Liver (tissue), 9 donors: ENCODE measurements around the gene ANK3. TPM values are rescaled to one million over a fixed set of nuclear protein-coding genes. Genes with fewer than 3 reads are reported as not detected.

Experiments used
- DNase-seq: peaks from one replicate; pipeline ENCODE4 v3.0.0-alpha.2; 2017; ENCODE audit warnings: low spot score
- H3K27ac ChIP-seq, 2 donors: one replicate each; pipeline ENCODE4 v1.7.0; 2013; ENCODE audit warnings: inconsistent platforms in 2 of 2, low read length in 2 of 2, control low read depth in 1 of 2, low read depth in 1 of 2, mild to moderate bottlenecking in 1 of 2
- H3K27me3 ChIP-seq, 4 donors: one replicate each; pipeline versions ENCODE4 v1.6.1 to v1.7.0; 2013; ENCODE audit warnings: low read length in 3 of 4, inconsistent platforms in 1 of 4, mild to moderate bottlenecking in 1 of 4, moderate library complexity in 1 of 4; ENCODE audit not compliant: control insufficient read depth in 4 of 4, insufficient read depth in 4 of 4
- H3K36me3 ChIP-seq, 4 donors: one replicate each; pipeline versions ENCODE4 v1.6.1 to v1.7.0; 2013; ENCODE audit warnings: low read length in 3 of 4, mild to moderate bottlenecking in 3 of 4, low read depth in 1 of 4, moderate library complexity in 1 of 4; ENCODE audit not compliant: control insufficient read depth in 4 of 4, insufficient read depth in 3 of 4
- H3K4me1 ChIP-seq, 4 donors: one replicate each; pipeline versions ENCODE4 v1.6.1 to v1.7.0; 2013; ENCODE audit warnings: low read length in 3 of 4, mild to moderate bottlenecking in 3 of 4, moderate library complexity in 1 of 4; ENCODE audit not compliant: control insufficient read depth in 4 of 4, insufficient read depth in 4 of 4
- H3K4me3 ChIP-seq, 3 donors: one replicate each; pipeline versions ENCODE4 v1.6.1 to v1.7.0; 2013; ENCODE audit warnings: low read length in 3 of 3, control low read depth in 1 of 3, low read depth in 1 of 3, mild to moderate bottlenecking in 1 of 3
- H3K9ac ChIP-seq, 2 donors: one replicate each; pipeline ENCODE4 v1.7.0; 2013; ENCODE audit warnings: low read length in 2 of 2, mild to moderate bottlenecking in 2 of 2, moderate library complexity in 2 of 2, control low read depth in 1 of 2, low read depth in 1 of 2
- H3K9me3 ChIP-seq, 4 donors: one replicate each; pipeline versions ENCODE4 v1.6.1 to v1.7.0; 2013; ENCODE audit warnings: low read length in 3 of 4; ENCODE audit not compliant: control insufficient read depth in 4 of 4
- ATF3 ChIP-seq: IDR thresholded peaks from 2 replicates; pipeline ENCODE4 v1.6.1; 2016; ENCODE audit warnings: antibody characterized with exemption
- CTCF ChIP-seq: fragments of 150-350 bp; IDR thresholded peaks from 2 replicates; pipeline ENCODE4 v1.5.1; 2017; ENCODE audit warnings: improper control_type of control experiment, low read depth, low read length; ENCODE audit not compliant: missing input control
- EGR1 ChIP-seq, 2 donors: IDR thresholded peaks; 2 replicates each; pipeline ENCODE4 v1.6.1; 2016 to 2018; ENCODE audit warnings: antibody characterized with exemption in 2 of 2, low read depth in 2 of 2
- FOXA2 ChIP-seq: IDR thresholded peaks from 2 replicates; pipeline ENCODE4 v1.6.1; 2016; ENCODE audit warnings: antibody characterized with exemption
- GABPA ChIP-seq, 2 donors: IDR thresholded peaks in 1 of 2; conservative IDR thresholded peaks in 1 of 2; 2 replicates each; pipeline ENCODE4 v1.6.1; 2016; ENCODE audit warnings: antibody characterized with exemption in 2 of 2, mild to moderate bottlenecking in 1 of 2, moderate library complexity in 1 of 2
- HNF4G ChIP-seq: IDR thresholded peaks from 2 replicates; pipeline ENCODE4 v1.6.1; 2016; ENCODE audit warnings: antibody characterized with exemption
- JUND ChIP-seq, 2 donors: IDR thresholded peaks; 2 replicates each; pipeline ENCODE4 v1.6.1; 2016; ENCODE audit warnings: antibody characterized with exemption in 2 of 2
- NR2F2 ChIP-seq: IDR thresholded peaks from 2 replicates; pipeline ENCODE4 v1.6.1; 2016; ENCODE audit warnings: antibody characterized with exemption
- RAD21 ChIP-seq, 2 donors: IDR thresholded peaks; 2 replicates each; pipeline ENCODE4 v1.6.1; 2016; ENCODE audit warnings: antibody characterized with exemption in 2 of 2, mild to moderate bottlenecking in 2 of 2
- RXRA ChIP-seq, 2 donors: IDR thresholded peaks; 2 replicates each; pipeline ENCODE4 v1.6.1; 2017 to 2018; ENCODE audit warnings: antibody characterized with exemption in 2 of 2, mild to moderate bottlenecking in 1 of 2
- SP1 ChIP-seq: IDR thresholded peaks from 2 replicates; pipeline ENCODE4 v1.6.1; 2018; ENCODE audit warnings: antibody characterized with exemption, mild to moderate bottlenecking
- TAF1 ChIP-seq: conservative IDR thresholded peaks from 2 replicates; pipeline ENCODE4 v1.6.1; 2016; ENCODE audit warnings: antibody characterized with exemption, mild to moderate bottlenecking
- YY1 ChIP-seq: IDR thresholded peaks from 2 replicates; pipeline ENCODE4 v1.6.1; 2016; ENCODE audit warnings: antibody characterized with exemption, mild to moderate bottlenecking
- ZBTB33 ChIP-seq: IDR thresholded peaks from 2 replicates; pipeline ENCODE4 v1.6.1; 2016; ENCODE audit warnings: antibody characterized with exemption
- WGBS: extraction: QIAGEN DNeasy Blood & Tissue Kit; methylation state at CpG from one replicate; pipeline ENCODE4 v1.1.7; 2013; 5-methylcytosine and 5-hydroxymethylcytosine counted together
- polyA plus RNA-seq, 2 donors: library from polyadenylated mRNA; stranded (reverse) in 1 of 2; unstranded in 1 of 2; fragments of 200-250 nt in 1 of 2; fragments of >200 nt in 1 of 2; fragmentation: Nextera tagmentation in 1 of 2; extraction: Ambion mirVana in 1 of 2; gene quantifications; one replicate each; pipeline versions ENCODE4 v1.2.1 to v1.2.3, GENCODE V29; 2013 to 2015
- total RNA-seq, 2 donors: library from RNA; depleted of rRNA; stranded (reverse); fragments of >200 nt; gene quantifications; one replicate each; pipeline ENCODE4 v1.2.3, GENCODE V29; 2014
- TF ChIP-seq, protein P1 (sequence below): IDR thresholded peaks from 2 replicates; pipeline ENCODE4 v1.6.1; 2016; ENCODE audit warnings: antibody characterized with exemption, mild to moderate bottlenecking
- TF ChIP-seq, protein P2 (sequence below): IDR thresholded peaks from 2 replicates; pipeline ENCODE4 v1.6.1; 2016; ENCODE audit warnings: antibody characterized with exemption
- donor health status: healthy.
- donor health status: healthy.
- donor health status: healthy.
- donor health status: healthy.
- donor health status: healthy.

The ANK3 gene
- total and polyA plus RNA-seq, 4 donors, result 5.7 to 30.0 (median 9.7) TPM

DNA sequence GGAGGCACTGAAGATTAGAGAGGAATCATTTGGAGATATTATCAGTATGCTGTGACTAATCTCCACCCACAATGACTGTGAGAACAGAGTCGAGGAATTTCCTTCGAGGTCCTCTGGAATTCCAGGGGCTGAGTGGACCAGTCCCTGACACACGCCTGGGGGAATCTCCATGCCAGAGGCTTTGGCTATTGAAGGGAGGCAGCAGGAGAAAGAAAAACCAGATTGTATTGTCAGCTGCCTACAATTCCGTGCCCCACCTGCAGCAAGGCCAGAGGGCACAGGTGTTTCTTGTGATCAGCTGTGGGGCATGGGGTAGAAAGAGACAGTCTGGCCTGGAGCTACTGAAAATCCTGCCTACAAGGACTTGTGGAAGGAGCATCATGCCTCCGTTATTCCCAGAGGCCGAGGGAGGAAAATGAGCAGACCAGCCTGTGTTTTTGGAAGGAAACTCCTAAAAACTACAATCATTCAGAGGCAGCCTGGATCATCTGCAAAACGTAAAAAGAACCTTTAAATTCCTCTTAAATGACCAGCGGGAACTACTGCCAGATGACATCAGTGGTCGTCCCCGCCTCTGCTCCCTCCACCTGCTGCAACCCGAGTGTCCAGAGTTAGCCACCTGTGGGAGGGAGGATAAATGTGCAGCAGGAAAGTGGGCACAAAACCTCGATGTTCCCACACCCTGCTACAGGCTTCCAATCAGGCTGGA, 25.4 kb upstream of the ANK3 start:
- TF ChIP-seq SP1 (no peak), FOXA2 (no peak), CTCF (no peak), GABPA (IDR thresholded peaks at IDR 0.05 in 1 of 2, conservative IDR thresholded peaks at IDR 0.05 in 1 of 2) (no peak), TAF1 (no peak), ATF3 (no peak), RXRA (IDR thresholded peaks at IDR 0.05) (no peak)
- Histone ChIP-seq H3K27ac (no peak overlapping the region), H3K4me3 (no peak overlapping the region), H3K27me3 (no peaks in the 10 kb centered on the region), H3K36me3 (no peaks in the 10 kb centered on the region), H3K4me1 (no peaks in the 10 kb centered on the region), H3K9me3 (no peaks in the 10 kb centered on the region), H3K9ac (no peak overlapping the region)
- DNase-seq, result no peak
- 85% methylated on average over 12 of the region's 12 CpGs for WGBS

- DNase-seq, result no peak
- no peaks in the 10 kb centered on the region for H3K36me3 ChIP-seq
- H3K27me3 ChIP-seq, result no peaks in the 10 kb centered on the region
- TF ChIP-seq, protein P1, sequence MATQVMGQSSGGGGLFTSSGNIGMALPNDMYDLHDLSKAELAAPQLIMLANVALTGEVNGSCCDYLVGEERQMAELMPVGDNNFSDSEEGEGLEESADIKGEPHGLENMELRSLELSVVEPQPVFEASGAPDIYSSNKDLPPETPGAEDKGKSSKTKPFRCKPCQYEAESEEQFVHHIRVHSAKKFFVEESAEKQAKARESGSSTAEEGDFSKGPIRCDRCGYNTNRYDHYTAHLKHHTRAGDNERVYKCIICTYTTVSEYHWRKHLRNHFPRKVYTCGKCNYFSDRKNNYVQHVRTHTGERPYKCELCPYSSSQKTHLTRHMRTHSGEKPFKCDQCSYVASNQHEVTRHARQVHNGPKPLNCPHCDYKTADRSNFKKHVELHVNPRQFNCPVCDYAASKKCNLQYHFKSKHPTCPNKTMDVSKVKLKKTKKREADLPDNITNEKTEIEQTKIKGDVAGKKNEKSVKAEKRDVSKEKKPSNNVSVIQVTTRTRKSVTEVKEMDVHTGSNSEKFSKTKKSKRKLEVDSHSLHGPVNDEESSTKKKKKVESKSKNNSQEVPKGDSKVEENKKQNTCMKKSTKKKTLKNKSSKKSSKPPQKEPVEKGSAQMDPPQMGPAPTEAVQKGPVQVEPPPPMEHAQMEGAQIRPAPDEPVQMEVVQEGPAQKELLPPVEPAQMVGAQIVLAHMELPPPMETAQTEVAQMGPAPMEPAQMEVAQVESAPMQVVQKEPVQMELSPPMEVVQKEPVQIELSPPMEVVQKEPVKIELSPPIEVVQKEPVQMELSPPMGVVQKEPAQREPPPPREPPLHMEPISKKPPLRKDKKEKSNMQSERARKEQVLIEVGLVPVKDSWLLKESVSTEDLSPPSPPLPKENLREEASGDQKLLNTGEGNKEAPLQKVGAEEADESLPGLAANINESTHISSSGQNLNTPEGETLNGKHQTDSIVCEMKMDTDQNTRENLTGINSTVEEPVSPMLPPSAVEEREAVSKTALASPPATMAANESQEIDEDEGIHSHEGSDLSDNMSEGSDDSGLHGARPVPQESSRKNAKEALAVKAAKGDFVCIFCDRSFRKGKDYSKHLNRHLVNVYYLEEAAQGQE, result no peak
- TF ChIP-seq, protein P2, sequence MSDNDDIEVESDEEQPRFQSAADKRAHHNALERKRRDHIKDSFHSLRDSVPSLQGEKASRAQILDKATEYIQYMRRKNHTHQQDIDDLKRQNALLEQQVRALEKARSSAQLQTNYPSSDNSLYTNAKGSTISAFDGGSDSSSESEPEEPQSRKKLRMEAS, result no peak
- TF ChIP-seq EGR1 (IDR thresholded peaks at IDR 0.05; ENCODE audit: low read depth in 2 of 2) (no peak), FOXA2 (no peak), SP1 (no peak), CTCF (no peak), GABPA (IDR thresholded peaks at IDR 0.05 in 1 of 2, conservative IDR thresholded peaks at IDR 0.05 in 1 of 2) (no peak), YY1 (no peak), TAF1 (no peak), ZBTB33 (no peak), RXRA (IDR thresholded peaks at IDR 0.05) (no peak), ATF3 (no peak), JUND (IDR thresholded peaks at IDR 0.05) (no peak), HNF4G (no peak), RAD21 (IDR thresholded peaks at IDR 0.05) (no peak), NR2F2 (no peak)
- H3K9ac ChIP-seq, result no peak overlapping the region
- H3K4me1 ChIP-seq, result no peaks in the 10 kb centered on the region
- 97% methylated on average over 2 of the region's 2 CpGs for WGBS
- no peak overlapping the region for H3K4me3 ChIP-seq
- no peak overlapping the region for H3K27ac ChIP-seq
- H3K9me3 ChIP-seq, result no peaks in the 10 kb centered on the region
Observed at GRCh38 chr10:60414111-60414510, 24.4 kb upstream of the ANK3 start.
